HG03442 (cell line): ENCODE data around the gene TMEM14B.
A peak's percentile ranks its signal among the peaks of the same experiment; 100 is the strongest.
"Not testable (repeated sequence)": the region's sequence is repeated elsewhere in the genome, so short reads cannot be mapped to it uniquely, and the experiment has no call there.

ENCODE experiments used
- ATAC-seq: cut with Tn5 transposase; IDR thresholded peaks from one replicate; pipeline ENCODE4 v1.9.1; 2021; ENCODE audit warnings: mild to moderate bottlenecking, moderate library complexity; ENCODE audit not compliant: unreplicated experiment

The TMEM14B gene

GRCh38 chr6:10747251-10747972 is at the start of gene TMEM14B:
Gene TMEM14B, plus strand, starts transcription at chr6:10747805. Its CDS starts 1,441 bp downstream, at chr6:10749246.
- ATAC-seq, result peak; percentile 91

GRCh38 chr6:10713962-10714361 is 33.6 kb upstream of the TMEM14B start:
- no peak for ATAC-seq

- no peak for ATAC-seq
Measured at GRCh38 chr6:10719296-10719963, 28.2 kb upstream of the TMEM14B start.

- ATAC-seq, result no peak
Measured at GRCh38 chr6:10719964-10720264, 27.7 kb upstream of the TMEM14B start.

GRCh38 chr6:10720265-10720959 is 27.2 kb upstream of the TMEM14B start:
- ATAC-seq, result no peak

- not testable (repeated sequence) for ATAC-seq
Measured at GRCh38 chr6:10720960-10721849, 26.4 kb upstream of the TMEM14B start.

- no peak for ATAC-seq
Measured at GRCh38 chr6:10721850-10722569, 25.6 kb upstream of the TMEM14B start.

- ATAC-seq, result no peak
Measured at GRCh38 chr6:10722570-10722819, 25.1 kb upstream of the TMEM14B start.

- ATAC-seq, result peak; percentile 97
Measured at GRCh38 chr6:10722820-10723566, 24.6 kb upstream of the TMEM14B start, which contains the start of gene TMEM14C. Gene TMEM14C, plus strand, starts transcription at chr6:10723070. Its CDS starts 1,544 bp downstream, at chr6:10724614.

GRCh38 chr6:10723567-10723881 is 24.1 kb upstream of the TMEM14B start:
- no peak for ATAC-seq

- ATAC-seq, result no peak
Measured at GRCh38 chr6:10725044-10725443, 22.6 kb upstream of the TMEM14B start.

GRCh38 chr6:10725716-10726115 is 21.9 kb upstream of the TMEM14B start:
- ATAC-seq, result no peak

- no peak for ATAC-seq
Measured at GRCh38 chr6:10730254-10730653, 17.4 kb upstream of the TMEM14B start.

- ATAC-seq, result no peak
Measured at GRCh38 chr6:10733151-10733715, 14.4 kb upstream of the TMEM14B start.

GRCh38 chr6:10733863-10734262 is 13.7 kb upstream of the TMEM14B start:
- no peak for ATAC-seq

- no peak for ATAC-seq
Measured at GRCh38 chr6:10736731-10737130, 10.9 kb upstream of the TMEM14B start.

- no peak for ATAC-seq
Measured at GRCh38 chr6:10740061-10740460, 7.5 kb upstream of the TMEM14B start.

GRCh38 chr6:10741643-10742042 is 6.0 kb upstream of the TMEM14B start:
- ATAC-seq, result not testable (repeated sequence)

GRCh38 chr6:10742251-10742650 is 5.4 kb upstream of the TMEM14B start:
- ATAC-seq, result no peak

- no peak for ATAC-seq
Measured at GRCh38 chr6:10743515-10743914, 4.1 kb upstream of the TMEM14B start.
